Endodermal cell (in vitro differentiated cells): ENCODE results near the gene IQSEC3. TPM values are rescaled to one million over a fixed set of nuclear protein-coding genes. Genes with fewer than 3 reads are reported as not detected.

Experiments used
- DNase-seq: peaks from one replicate; pipeline ENCODE4 v3.0.0-alpha.2; 2017
- H3K27ac ChIP-seq: 2 replicates; pipeline ENCODE4 v1.5.1; 2013; ENCODE audit warnings: mild to moderate bottlenecking, low read depth, low read length, moderate library complexity
- H3K27me3 ChIP-seq: 2 replicates; pipeline ENCODE4 v1.6.1; 2013; ENCODE audit warnings: mild to moderate bottlenecking, low read length, moderate library complexity; ENCODE audit not compliant: insufficient read depth, control insufficient read depth, poor library complexity, severe bottlenecking
- H3K36me3 ChIP-seq: 2 replicates; pipeline ENCODE4 v1.7.0; 2013; ENCODE audit warnings: mild to moderate bottlenecking, low read length, moderate library complexity; ENCODE audit not compliant: control insufficient read depth, insufficient read depth
- H3K4me1 ChIP-seq: one replicate; pipeline ENCODE4 v1.7.0; 2013; ENCODE audit warnings: low read length; ENCODE audit not compliant: control insufficient read depth, insufficient read depth
- H3K4me3 ChIP-seq: 2 replicates; pipeline ENCODE4 v1.5.1; 2013; ENCODE audit warnings: mild to moderate bottlenecking, low read length, moderate library complexity
- H3K9ac ChIP-seq: 2 replicates; pipeline ENCODE4 v1.6.1; 2013; ENCODE audit warnings: mild to moderate bottlenecking, low read length, moderate library complexity; ENCODE audit not compliant: poor library complexity, severe bottlenecking; ENCODE audit errors: extremely low read depth
- H3K9me3 ChIP-seq: 2 replicates; pipeline ENCODE4 v1.6.1; 2013; ENCODE audit warnings: mild to moderate bottlenecking, low read length, moderate library complexity; ENCODE audit not compliant: control insufficient read depth
- H3K27ac Mint-ChIP-seq: 2 replicates; pipeline ENCODE4 v1.8.0; 2020; ENCODE audit warnings: mixed read lengths
- H3K27me3 Mint-ChIP-seq: 2 replicates; pipeline ENCODE4 v1.8.0; 2021; ENCODE audit warnings: mild to moderate bottlenecking, mixed read lengths; ENCODE audit not compliant: insufficient read depth
- H3K36me3 Mint-ChIP-seq: 2 replicates; pipeline ENCODE4 v1.8.0; 2020; ENCODE audit warnings: low read depth, mixed read lengths
- H3K4me1 Mint-ChIP-seq: 2 replicates; pipeline ENCODE4 v1.8.0; 2020; ENCODE audit warnings: mixed read lengths
- H3K4me3 Mint-ChIP-seq: 2 replicates; pipeline ENCODE4 v1.8.0; 2020; ENCODE audit warnings: mild to moderate bottlenecking, moderate library complexity, mixed read lengths
- H3K9me3 Mint-ChIP-seq: 2 replicates; pipeline ENCODE4 v1.8.0; 2020; ENCODE audit warnings: mild to moderate bottlenecking, mixed read lengths
- CTCF ChIP-seq: fragments of 200-600 bp; sonication (generic); conservative IDR thresholded peaks from 2 replicates; pipeline ENCODE4 v1.5.0; 2021; ENCODE audit warnings: antibody characterized with exemption, mild to moderate bottlenecking
- WGBS, 2 experiments: methylation state at CpG; one replicate each; pipeline versions ENCODE4 v1.1.5 to v1.1.7; 2013; ENCODE audit warnings: missing lambda C conversion rate in 2 of 2, mixed read lengths in 1 of 2; ENCODE audit not compliant: insufficient coverage in 1 of 2, insufficient read length in 1 of 2; 5-methylcytosine and 5-hydroxymethylcytosine counted together
- total RNA-seq, 2 donors: library from RNA; stranded (reverse); fragmentation: NEBNext Ultra II Directional in 1 of 2; extraction: Animal tissue kit (Norgen Biotek cat#: 25700) in 1 of 2; gene quantifications; 2 replicates in 1 of 2; 3 replicates in 1 of 2; pipeline ENCODE4 v1.2.1, GENCODE V29; 2021

The IQSEC3 gene
- total RNA-seq, 2 donors from 2014 or later = 1.5 to 2.7 TPM

- Histone ChIP-seq H3K9me3 (no peaks in the 10 kb centered on the region), H3K27me3 (peaks cover 41% of the 10 kb centered on the region), H3K27ac (no peak overlapping the region), H3K4me3 (no peak overlapping the region), H3K4me1 (peaks cover 13% of the 10 kb centered on the region), H3K36me3 (no peaks in the 10 kb centered on the region), H3K9ac (no peak overlapping the region)
- Mint-ChIP-seq H3K4me1 (peaks cover 20% of the 10 kb centered on the region), H3K4me3 (no peak overlapping the region), H3K27ac (no peak overlapping the region), H3K27me3 (peaks cover 78% of the 10 kb centered on the region), H3K36me3 (no peaks in the 10 kb centered on the region), H3K9me3 (no peaks in the 10 kb centered on the region)
- no peak for TF ChIP-seq CTCF
- DNase-seq = no peak
- WGBS, 2 experiments = 91 to 100% methylated on average over 4 to 10 of the region's 11 CpGs
These were observed 131.5 kb downstream of the IQSEC3 start for GRCh38 chr12:197911-198695.

GRCh38 chr12:198705-199104 is 132.1 kb downstream of the IQSEC3 start:
- WGBS, 2 experiments = 70 to 83% methylated on average over 6 to 9 of the region's 9 CpGs
- peaks cover 47% of the 10 kb centered on the region for H3K27me3 ChIP-seq
- Mint-ChIP-seq H3K4me1 (peaks cover 17% of the 10 kb centered on the region), H3K27ac (no peak overlapping the region), H3K4me3 (no peak overlapping the region), H3K36me3 (no peaks in the 10 kb centered on the region), H3K27me3 (peaks cover 77% of the 10 kb centered on the region), H3K9me3 (no peaks in the 10 kb centered on the region)
- no peak for TF ChIP-seq CTCF
- H3K36me3 ChIP-seq = no peaks in the 10 kb centered on the region
- no peak overlapping the region for H3K4me3 ChIP-seq
- DNase-seq = no peak
- H3K9ac ChIP-seq = no peak overlapping the region
- H3K27ac ChIP-seq = no peak overlapping the region
- no peaks in the 10 kb centered on the region for H3K9me3 ChIP-seq
- peaks cover 12% of the 10 kb centered on the region for H3K4me1 ChIP-seq

GRCh38 chr12:201361-201760 is 134.8 kb downstream of the IQSEC3 start:
- Mint-ChIP-seq H3K4me1 (peaks cover 18% of the 10 kb centered on the region), H3K36me3 (no peaks in the 10 kb centered on the region), H3K27me3 (peaks cover 86% of the 10 kb centered on the region), H3K27ac (no peak overlapping the region), H3K4me3 (no peak overlapping the region), H3K9me3 (no peaks in the 10 kb centered on the region)
- 85 to 90% methylated on average over 3 to 7 of the region's 8 CpGs for WGBS, 2 experiments
- Histone ChIP-seq H3K36me3 (no peaks in the 10 kb centered on the region), H3K27me3 (peaks cover 74% of the 10 kb centered on the region), H3K9me3 (no peaks in the 10 kb centered on the region), H3K9ac (no peak overlapping the region), H3K4me3 (no peak overlapping the region), H3K4me1 (peaks cover 10% of the 10 kb centered on the region), H3K27ac (no peak overlapping the region)
- no peak for TF ChIP-seq CTCF
- no peak for DNase-seq
